K562 (cell line): Measurements from ENCODE around the gene CALHM3.

Source experiments
- SETDB1 ChIP-seq: IDR thresholded peaks from one replicate; pipeline ENCODE4 v1.6.1; 2012; ENCODE audit warnings: low read length, control low read depth, inconsistent platforms
- TF ChIP-seq, protein P1 (sequence below), 3 experiments: IDR thresholded peaks in 2 of 3; conservative IDR thresholded peaks in 1 of 3; 2 replicates each; pipeline ENCODE4 v1.5.1; 2011 to 2012; ENCODE audit warnings: low read length in 3 of 3, mild to moderate bottlenecking in 3 of 3, control low read depth in 2 of 3, improper control_type of control experiment in 1 of 3, inconsistent platforms in 1 of 3, low read depth in 1 of 3, mixed read lengths in 1 of 3, moderate library complexity in 1 of 3; ENCODE audit not compliant: insufficient read depth in 2 of 3

DNA sequence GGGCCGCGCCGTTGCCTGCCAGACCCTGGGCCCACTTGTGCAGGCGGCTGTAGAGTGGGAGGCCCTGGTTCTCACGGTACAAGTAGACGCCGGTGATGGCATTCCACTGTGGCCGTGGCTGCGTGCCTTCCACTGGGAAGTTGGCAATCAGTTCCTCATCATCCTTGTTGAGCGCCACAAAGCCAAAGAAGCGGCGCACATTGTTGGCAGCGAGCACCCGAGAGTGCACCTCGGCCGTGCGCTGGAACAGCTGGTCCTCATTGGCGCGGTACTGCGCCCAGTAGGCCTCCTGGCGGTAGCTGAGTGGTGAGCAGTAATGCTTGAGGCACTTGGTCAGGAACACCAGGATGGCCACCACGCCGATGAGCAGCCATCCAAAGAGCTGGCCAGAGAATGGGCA, 31.9 kb downstream of the CALHM3 start:
- no peak for TF ChIP-seq SETDB1
- TF ChIP-seq, protein P1, sequence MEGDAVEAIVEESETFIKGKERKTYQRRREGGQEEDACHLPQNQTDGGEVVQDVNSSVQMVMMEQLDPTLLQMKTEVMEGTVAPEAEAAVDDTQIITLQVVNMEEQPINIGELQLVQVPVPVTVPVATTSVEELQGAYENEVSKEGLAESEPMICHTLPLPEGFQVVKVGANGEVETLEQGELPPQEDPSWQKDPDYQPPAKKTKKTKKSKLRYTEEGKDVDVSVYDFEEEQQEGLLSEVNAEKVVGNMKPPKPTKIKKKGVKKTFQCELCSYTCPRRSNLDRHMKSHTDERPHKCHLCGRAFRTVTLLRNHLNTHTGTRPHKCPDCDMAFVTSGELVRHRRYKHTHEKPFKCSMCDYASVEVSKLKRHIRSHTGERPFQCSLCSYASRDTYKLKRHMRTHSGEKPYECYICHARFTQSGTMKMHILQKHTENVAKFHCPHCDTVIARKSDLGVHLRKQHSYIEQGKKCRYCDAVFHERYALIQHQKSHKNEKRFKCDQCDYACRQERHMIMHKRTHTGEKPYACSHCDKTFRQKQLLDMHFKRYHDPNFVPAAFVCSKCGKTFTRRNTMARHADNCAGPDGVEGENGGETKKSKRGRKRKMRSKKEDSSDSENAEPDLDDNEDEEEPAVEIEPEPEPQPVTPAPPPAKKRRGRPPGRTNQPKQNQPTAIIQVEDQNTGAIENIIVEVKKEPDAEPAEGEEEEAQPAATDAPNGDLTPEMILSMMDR (IDR thresholded peaks at IDR 0.05 in 2 of 3, conservative IDR thresholded peaks at IDR 0.05 in 1 of 3; ENCODE audit: insufficient read depth in 2 of 3, low read depth in 1 of 3, low read length in 3 of 3) = no peak
